ENCODE measurements around the gene GALNT10. TPM values are rescaled to one million over a fixed set of nuclear protein-coding genes. Genes with fewer than 3 reads are reported as not detected.
A peak's percentile ranks its signal among the peaks of the same experiment; 100 is the strongest.

The GALNT10 gene

DNA sequence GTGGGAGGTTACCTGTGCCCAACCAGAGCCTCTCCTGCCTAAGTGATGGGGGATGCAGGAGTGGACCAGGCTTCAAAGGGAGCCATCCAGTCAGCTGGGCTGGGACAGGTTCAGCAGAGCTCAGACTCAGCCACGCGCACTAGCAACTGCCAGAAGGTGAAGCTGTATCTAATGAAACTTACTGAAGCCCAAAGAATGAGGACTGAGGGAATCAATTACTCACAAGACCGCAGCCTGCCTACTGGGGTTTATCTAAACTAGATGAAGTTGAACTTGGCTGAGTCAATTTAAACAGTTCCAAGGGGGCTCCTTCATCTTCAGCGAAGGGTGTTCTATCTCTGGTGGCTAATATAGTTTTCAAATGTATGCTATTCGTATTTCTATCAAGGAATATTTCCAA lies 276.1 kb downstream of the GALNT10 start:
- Histone ChIP-seq H3K4me3 (ENCODE audit: low read length) (no peak overlapping the region), H3K36me3 (ENCODE audit: insufficient read depth, low read length) (no peaks in the 10 kb centered on the region), H3K9ac (ENCODE audit: low read depth, low read length) (no peak overlapping the region), H3K4me1 (ENCODE audit: control insufficient read depth, insufficient read depth, low read length) (no peaks in the 10 kb centered on the region), H3K27me3 (ENCODE audit: control insufficient read depth, insufficient read depth, low read length) (peaks cover 28% of the 10 kb centered on the region), H3K4me2 (ENCODE audit: low read length) (no peak overlapping the region), H3K9me3 (replicated peaks; ENCODE audit: low read length) (no peaks in the 10 kb centered on the region)

DNA sequence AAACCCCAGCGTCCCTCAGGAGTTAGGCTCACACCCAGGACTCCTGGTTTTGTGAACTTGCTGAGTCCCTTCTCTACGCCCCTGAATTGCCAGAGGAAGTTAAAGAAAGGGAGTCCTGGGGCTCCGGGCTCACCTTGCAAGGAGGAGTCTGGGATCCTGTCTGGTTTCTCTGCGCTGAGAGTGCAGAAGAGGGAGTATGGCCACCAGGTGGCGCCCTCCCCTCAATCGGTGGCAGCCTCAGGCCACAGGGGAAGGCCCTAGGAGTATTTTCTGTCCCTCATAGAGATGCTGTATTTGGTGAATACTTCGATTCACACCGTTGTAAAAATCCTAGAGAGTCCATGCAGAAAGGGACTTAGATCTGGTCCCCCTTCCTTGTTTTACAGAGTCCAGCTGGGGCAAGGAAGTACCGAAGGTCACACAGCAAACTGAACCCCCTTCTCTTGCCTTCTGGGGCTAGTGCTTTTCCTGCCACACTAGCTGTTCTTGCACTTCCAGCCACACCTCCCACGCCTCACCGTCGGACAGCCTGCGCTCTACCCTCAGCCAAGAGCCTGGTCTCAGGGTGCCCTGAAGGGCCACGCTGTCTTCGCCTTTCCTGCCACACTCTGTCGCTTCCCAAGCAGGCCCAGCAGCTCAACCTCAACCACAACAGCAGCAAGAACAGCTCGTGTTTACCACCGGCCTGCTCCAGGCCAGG lies 277.3 kb downstream of the GALNT10 start:
- peaks cover 39% of the 10 kb centered on the region for H3K27me3 ChIP-seq (ENCODE audit: control insufficient read depth, insufficient read depth, low read length)
- H3K9ac ChIP-seq (ENCODE audit: low read depth, low read length), result no peak overlapping the region
- no peaks in the 10 kb centered on the region for H3K9me3 ChIP-seq (replicated peaks; ENCODE audit: low read length)
- H3K4me2 ChIP-seq (ENCODE audit: low read length), result no peak overlapping the region
- H3K4me3 ChIP-seq (ENCODE audit: low read length), result no peak overlapping the region
- H3K4me1 ChIP-seq (ENCODE audit: control insufficient read depth, insufficient read depth, low read length), result no peaks in the 10 kb centered on the region
- no peaks in the 10 kb centered on the region for H3K36me3 ChIP-seq (ENCODE audit: insufficient read depth, low read length)

DNA sequence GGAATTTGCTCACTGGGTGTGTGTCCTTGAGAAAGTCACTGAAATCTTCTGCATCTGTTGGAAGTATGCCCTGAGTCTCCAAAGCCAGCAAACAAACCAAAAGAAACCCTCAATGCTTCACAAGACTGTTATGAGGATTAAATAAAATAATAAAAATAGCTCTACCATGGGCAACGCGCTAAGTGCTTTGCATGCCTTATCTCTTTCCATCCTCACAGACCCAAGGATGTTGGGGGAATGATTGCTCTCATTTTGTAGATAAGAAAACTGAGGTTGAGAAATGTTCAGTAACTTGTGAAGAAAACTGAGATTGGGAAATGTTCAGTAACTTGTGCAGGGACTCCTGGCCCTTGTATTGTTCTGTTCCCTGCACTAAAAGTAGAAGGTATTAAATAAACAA lies 279.6 kb downstream of the GALNT10 start:
- Histone ChIP-seq H3K4me3 (ENCODE audit: low read length) (no peak overlapping the region), H3K4me1 (ENCODE audit: control insufficient read depth, insufficient read depth, low read length) (no peaks in the 10 kb centered on the region), H3K4me2 (ENCODE audit: low read length) (no peak overlapping the region), H3K9ac (ENCODE audit: low read depth, low read length) (no peak overlapping the region), H3K9me3 (replicated peaks; ENCODE audit: low read length) (no peaks in the 10 kb centered on the region), H3K36me3 (ENCODE audit: insufficient read depth, low read length) (no peaks in the 10 kb centered on the region), H3K27me3 (ENCODE audit: control insufficient read depth, insufficient read depth, low read length) (peaks cover 63% of the 10 kb centered on the region)

Small RNAs within 50 kb of the gene (small RNA-seq; reads per million reads assigned to genes)
- gene MIR1294 (4.0 reads per million, percentile 82 among the genes with 10 or more reads in this experiment), gene RN7SL655P (not detected)

Data from skeletal muscle satellite cell (primary cell).